ENCODE results near the gene MTG2. TPM values are rescaled to one million over a fixed set of nuclear protein-coding genes. Genes with fewer than 3 reads are reported as not detected.

MTG2 gene
- polyA plus RNA-seq, 1 of the 3 experiments (the other 2 are of a cell fraction), result 42.9 TPM

DNA sequence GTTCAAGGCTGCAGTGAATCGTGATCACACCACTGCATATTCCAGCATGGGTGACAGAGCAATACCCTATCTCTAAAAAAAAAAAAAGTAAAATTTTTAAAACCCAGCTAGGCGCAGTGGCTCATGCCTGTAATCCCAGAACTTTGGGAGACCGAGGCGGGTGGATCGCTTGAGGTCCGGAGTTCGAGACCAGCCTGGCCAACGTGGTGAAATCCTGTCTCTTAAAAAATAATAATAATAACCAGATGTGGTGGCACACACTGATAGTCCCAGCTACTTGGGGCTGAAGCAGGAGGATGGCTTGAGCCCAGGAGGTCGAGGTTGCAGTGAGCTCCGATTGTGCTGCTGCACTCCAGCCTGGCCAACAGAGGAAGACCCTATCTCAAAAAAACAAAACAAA, 13.5 kb downstream of the MTG2 start:
- H3K9me3 ChIP-seq, result no peaks in the 10 kb centered on the region
- H3F3A ChIP-seq (replicated peaks; ENCODE audit: insufficient read depth), result no peaks in the 10 kb centered on the region
- 0 out of 2 replicates have a peak, but pooled peaks cover 4% of the 10 kb centered on the region for H4K20me1 ChIP-seq (ENCODE audit: insufficient read depth)
- H3K4me1 ChIP-seq (ENCODE audit: control insufficient read depth in 1 of 2, insufficient read depth in 2 of 2, low read depth in 1 of 2, low read length in 1 of 2), result no peaks in the 10 kb centered on the region
- no peak overlapping the region for H3K4me3 ChIP-seq (ENCODE audit: low read depth in 2 of 2, low read length in 1 of 2)
- no peak overlapping the region for H3K9ac ChIP-seq
- H3K9me2 ChIP-seq, result no peaks in the 10 kb centered on the region
- CTCF ChIA-PET, result interaction anchor here (0.7 kb wide), 1 partner anchor 40 kb away, joined by 3 read pairs; no protein-coding TSS in a partner anchor
- H3K4me2 ChIP-seq, result no peak overlapping the region
- H3K27me3 ChIP-seq (ENCODE audit: insufficient read depth), result no peaks in the 10 kb centered on the region
- TF ChIP-seq TEAD4 (IDR thresholded peaks at IDR 0.05; ENCODE audit: borderline replicate concordance, insufficient read depth) (no peak), RAD21 (IDR thresholded peaks at IDR 0.05; ENCODE audit: low read length) (no peak), ELF1 (IDR thresholded peaks at IDR 0.05) (no peak), NFIC (IDR thresholded peaks at IDR 0.05; ENCODE audit: borderline replicate concordance) (no peak), TCF12 (IDR thresholded peaks at IDR 0.05) (no peak), SMC3 (IDR thresholded peaks at IDR 0.05; ENCODE audit: low read depth, low read length) (no peak), FOXJ3 (CRISPR knock-in tag; IDR thresholded peaks at IDR 0.05) (no peak), MAX (IDR thresholded peaks at IDR 0.05; ENCODE audit: low read depth) (no peak), SIN3A (IDR thresholded peaks at IDR 0.05; ENCODE audit: borderline replicate concordance, low read depth, low read length) (no peak), EP300 (IDR thresholded peaks at IDR 0.05; ENCODE audit: borderline replicate concordance in 1 of 2, low read depth in 1 of 2, low read length in 1 of 2) (no peak), MEF2A (IDR thresholded peaks at IDR 0.05; ENCODE audit: borderline replicate concordance, low read depth) (no peak), RXRA (IDR thresholded peaks at IDR 0.05; ENCODE audit: borderline replicate concordance, low read depth) (no peak), FOXM1 (IDR thresholded peaks at IDR 0.05; ENCODE audit: low read depth) (no peak), GABPA (IDR thresholded peaks at IDR 0.05; ENCODE audit: low read depth) (no peak), RCOR1 (IDR thresholded peaks at IDR 0.05; ENCODE audit: low read length) (no peak)
- TF ChIP-seq, protein P1, sequence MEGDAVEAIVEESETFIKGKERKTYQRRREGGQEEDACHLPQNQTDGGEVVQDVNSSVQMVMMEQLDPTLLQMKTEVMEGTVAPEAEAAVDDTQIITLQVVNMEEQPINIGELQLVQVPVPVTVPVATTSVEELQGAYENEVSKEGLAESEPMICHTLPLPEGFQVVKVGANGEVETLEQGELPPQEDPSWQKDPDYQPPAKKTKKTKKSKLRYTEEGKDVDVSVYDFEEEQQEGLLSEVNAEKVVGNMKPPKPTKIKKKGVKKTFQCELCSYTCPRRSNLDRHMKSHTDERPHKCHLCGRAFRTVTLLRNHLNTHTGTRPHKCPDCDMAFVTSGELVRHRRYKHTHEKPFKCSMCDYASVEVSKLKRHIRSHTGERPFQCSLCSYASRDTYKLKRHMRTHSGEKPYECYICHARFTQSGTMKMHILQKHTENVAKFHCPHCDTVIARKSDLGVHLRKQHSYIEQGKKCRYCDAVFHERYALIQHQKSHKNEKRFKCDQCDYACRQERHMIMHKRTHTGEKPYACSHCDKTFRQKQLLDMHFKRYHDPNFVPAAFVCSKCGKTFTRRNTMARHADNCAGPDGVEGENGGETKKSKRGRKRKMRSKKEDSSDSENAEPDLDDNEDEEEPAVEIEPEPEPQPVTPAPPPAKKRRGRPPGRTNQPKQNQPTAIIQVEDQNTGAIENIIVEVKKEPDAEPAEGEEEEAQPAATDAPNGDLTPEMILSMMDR (IDR thresholded peaks at IDR 0.05), result no peak
- POLR2A ChIA-PET, result no interaction called here
- no peak overlapping the region for H3K27ac ChIP-seq (ENCODE audit: low read depth in 2 of 2, low read length in 1 of 2)
- WGBS (ENCODE audit: low lambda C conversion rate), result 95% methylated on average over 10 of the region's 10 CpGs
- peaks cover 22 to 54% of the 10 kb centered on the region in 2 experiments for H3K36me3 ChIP-seq (replicated peaks in 1 of 2; ENCODE audit: control insufficient read depth in 1 of 2, insufficient read depth in 2 of 2, low read length in 1 of 2)
- DNase-seq, result no peak
- no peak overlapping the region for H2AFZ ChIP-seq (ENCODE audit: low read depth)
- peaks cover 11% of the 10 kb centered on the region; the same call in 1 of the 2 replicates for H3K79me2 ChIP-seq (ENCODE audit: insufficient read depth)

GRCh38 chr20:62197311-62197710, 14.5 kb downstream of the MTG2 start:
- H3K9me2 ChIP-seq, result no peaks in the 10 kb centered on the region
- peaks cover 22 to 59% of the 10 kb centered on the region in 2 experiments for H3K36me3 ChIP-seq (replicated peaks in 1 of 2; ENCODE audit: control insufficient read depth in 1 of 2, insufficient read depth in 2 of 2, low read length in 1 of 2)
- H2AFZ ChIP-seq (ENCODE audit: low read depth), result no peak overlapping the region
- ChIA-PET POLR2A (no interaction called here), CTCF (interaction anchor here (0.7 to 1.8 kb wide), 4 partner anchors 39 to 186 kb away, joined by 3 to 5 read pairs (median 3); no protein-coding TSS in a partner anchor)
- peaks cover 2% of the 10 kb centered on the region; the same call in 1 of the 2 replicates for H3K79me2 ChIP-seq (ENCODE audit: insufficient read depth)
- H3F3A ChIP-seq (replicated peaks; ENCODE audit: insufficient read depth), result no peaks in the 10 kb centered on the region
- no peak overlapping the region for H3K27ac ChIP-seq (ENCODE audit: low read depth in 2 of 2, low read length in 1 of 2)
- no peaks in the 10 kb centered on the region for H3K27me3 ChIP-seq (ENCODE audit: insufficient read depth)
- H3K4me2 ChIP-seq, result no peak overlapping the region
- TF ChIP-seq USF2 (IDR thresholded peaks at IDR 0.05; ENCODE audit: borderline replicate concordance, low read depth, low read length) (no peak), PBX3 (IDR thresholded peaks at IDR 0.05) (no peak), MXI1 (IDR thresholded peaks at IDR 0.05; ENCODE audit: low read depth, low read length) (no peak)
- TF ChIP-seq, protein P2, sequence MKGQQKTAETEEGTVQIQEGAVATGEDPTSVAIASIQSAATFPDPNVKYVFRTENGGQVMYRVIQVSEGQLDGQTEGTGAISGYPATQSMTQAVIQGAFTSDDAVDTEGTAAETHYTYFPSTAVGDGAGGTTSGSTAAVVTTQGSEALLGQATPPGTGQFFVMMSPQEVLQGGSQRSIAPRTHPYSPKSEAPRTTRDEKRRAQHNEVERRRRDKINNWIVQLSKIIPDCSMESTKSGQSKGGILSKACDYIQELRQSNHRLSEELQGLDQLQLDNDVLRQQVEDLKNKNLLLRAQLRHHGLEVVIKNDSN (IDR thresholded peaks at IDR 0.05; ENCODE audit: borderline replicate concordance, low read depth), result no peak
- H3K9ac ChIP-seq, result no peak overlapping the region
- DNase-seq, result no peak
- 93% methylated on average over 9 of the region's 9 CpGs for WGBS (ENCODE audit: low lambda C conversion rate)
- H3K4me1 ChIP-seq (ENCODE audit: control insufficient read depth in 1 of 2, insufficient read depth in 2 of 2, low read depth in 1 of 2, low read length in 1 of 2), result no peaks in the 10 kb centered on the region
- no peaks in the 10 kb centered on the region for H4K20me1 ChIP-seq (ENCODE audit: insufficient read depth)
- no peak overlapping the region for H3K4me3 ChIP-seq (ENCODE audit: low read depth in 2 of 2, low read length in 1 of 2)
- no peaks in the 10 kb centered on the region for H3K9me3 ChIP-seq
